Measurements from ENCODE around the gene GVQW3.
"Not testable (repeated sequence)": the region's sequence is repeated elsewhere in the genome, so short reads cannot be mapped to it uniquely, and the experiment has no call there.

The GVQW3 gene

DNA sequence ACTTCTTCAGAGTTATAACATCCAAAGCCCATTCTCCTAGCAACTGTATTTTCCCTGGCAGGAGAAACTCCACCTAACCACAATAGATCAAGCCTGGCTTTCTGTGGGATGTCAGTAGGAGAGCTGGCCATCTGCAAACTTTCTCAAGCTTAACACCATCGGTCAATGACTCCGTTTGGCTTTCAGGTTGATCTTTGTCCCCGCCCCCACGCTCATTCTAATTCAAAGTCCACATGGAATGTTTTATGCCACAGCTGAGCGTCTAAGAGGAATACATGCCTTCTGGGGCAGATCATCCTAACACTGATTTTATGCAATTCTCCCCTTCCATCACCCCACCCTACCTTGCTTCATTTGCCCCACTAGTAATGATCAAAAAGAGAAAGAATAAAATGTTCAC, 4.8 kb downstream of the GVQW3 start:
- DNase-seq (ENCODE audit: low read depth, low spot score): peak; percentile 32

DNA sequence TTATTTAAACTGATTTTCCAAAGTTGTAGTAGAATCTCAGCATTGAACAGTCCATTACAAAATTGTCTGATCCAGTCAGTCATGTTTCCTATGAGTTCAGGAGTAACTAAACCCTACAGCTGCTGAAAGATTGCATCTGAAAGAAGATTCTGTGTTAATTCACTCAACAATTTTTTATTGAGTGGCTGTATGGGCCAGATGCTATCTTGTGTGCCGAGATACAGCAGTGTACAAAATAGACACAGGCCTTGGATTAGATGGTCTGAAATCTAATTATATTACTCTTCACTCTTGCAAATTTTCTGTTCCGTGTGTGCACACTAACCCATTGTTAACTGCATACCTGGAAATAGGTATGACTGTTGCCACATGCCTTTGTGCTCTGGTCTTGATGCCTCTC, 7.3 kb downstream of the GVQW3 start:
- no peak for DNase-seq (ENCODE audit: low read depth, low spot score)

DNA sequence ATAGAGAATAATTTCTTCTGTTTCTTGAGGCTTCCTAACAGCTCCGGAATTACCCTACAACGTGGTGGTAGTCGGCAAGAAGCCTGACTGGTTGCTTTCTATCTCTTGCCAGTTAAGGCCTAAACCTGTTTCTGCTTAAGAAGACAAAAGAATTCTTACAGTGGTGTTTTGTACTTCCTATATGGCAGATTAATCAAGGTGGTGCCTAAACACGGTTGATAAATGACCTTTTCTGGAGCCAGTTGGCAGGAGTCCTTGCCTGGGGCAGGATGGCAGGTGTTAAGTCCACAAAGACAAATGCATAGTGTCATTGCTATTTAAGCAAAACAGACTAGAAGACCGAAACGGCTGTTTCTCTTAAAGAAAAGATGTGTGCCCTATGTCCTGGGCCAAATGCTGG, 9.9 kb downstream of the GVQW3 start:
- no peak for DNase-seq (ENCODE audit: low read depth, low spot score)

DNA sequence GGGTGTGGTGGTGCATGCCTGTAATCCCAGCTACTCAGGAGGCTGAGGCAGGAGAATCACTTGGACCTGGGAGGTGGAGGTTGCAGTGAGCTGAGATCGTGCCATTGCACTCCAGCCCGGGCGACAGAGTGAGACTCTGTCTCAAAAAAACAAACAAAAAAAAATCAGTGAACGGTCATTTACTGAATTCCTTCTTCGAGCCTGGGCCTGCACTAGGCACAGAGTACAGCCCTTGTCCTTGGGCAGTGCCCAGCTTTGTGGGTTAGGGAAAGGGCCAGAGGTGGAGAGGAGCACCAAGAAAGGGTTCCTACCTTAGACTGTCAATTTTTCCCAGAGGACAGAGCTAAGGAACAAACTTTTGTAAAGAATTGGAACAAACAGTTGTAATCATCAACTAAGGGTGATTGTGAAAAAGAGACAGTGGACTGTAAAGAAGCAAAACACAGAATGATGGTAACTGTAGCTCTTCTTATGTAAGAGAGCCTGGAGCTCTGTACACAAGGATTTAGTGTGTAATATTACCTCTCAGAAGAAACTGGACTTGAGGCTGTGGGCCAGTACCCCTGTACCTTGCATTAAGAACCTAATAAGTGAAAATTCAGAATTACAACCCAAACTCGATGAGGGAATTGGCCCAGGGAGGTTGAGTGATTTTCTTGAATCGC, 10.8 kb downstream of the GVQW3 start:
- DNase-seq (ENCODE audit: low read depth, low spot score): no peak

DNA sequence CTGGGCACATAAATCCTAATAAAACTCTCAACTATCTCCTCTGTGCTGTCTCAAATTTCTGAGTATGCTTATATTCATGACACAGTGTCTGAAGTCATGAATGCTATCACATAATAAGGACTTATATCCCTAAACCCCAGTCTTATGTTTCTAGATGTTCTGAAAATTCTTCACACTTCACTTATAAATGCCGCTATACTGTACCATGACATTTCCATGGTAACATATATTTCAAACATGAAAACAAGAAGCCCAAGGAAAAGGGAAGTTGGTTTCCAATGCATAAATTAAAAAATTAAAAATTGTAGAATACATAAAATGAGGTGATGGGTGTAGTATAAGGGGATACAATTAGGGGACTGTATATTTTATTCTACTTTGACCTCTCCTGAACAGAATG, 11.7 kb downstream of the GVQW3 start:
- no peak for DNase-seq (ENCODE audit: low read depth, low spot score)

DNA sequence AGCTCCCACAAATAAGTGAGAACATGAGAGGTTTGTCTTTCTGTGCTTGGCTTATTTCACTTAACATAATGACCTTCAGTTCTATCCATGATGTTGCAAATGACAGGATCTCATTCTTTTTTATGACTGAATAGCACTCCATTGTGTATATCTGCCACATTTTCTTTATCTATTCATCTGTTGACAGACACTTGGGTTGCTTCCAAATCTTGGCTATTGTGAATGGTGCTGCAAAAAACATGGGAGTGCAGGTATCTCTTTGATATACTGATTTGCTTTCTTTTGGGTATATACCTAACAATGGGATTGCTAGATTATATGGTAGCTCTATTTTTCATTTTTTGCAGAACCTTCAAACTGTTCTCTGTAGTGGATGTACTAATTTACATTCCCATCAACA, 13.3 kb downstream of the GVQW3 start:
- DNase-seq (ENCODE audit: low read depth, low spot score): no peak

- DNase-seq (ENCODE audit: low read depth, low spot score): no peak
Measured at GRCh38 chr11:76395296-76395695, 14.2 kb downstream of the GVQW3 start.

DNA sequence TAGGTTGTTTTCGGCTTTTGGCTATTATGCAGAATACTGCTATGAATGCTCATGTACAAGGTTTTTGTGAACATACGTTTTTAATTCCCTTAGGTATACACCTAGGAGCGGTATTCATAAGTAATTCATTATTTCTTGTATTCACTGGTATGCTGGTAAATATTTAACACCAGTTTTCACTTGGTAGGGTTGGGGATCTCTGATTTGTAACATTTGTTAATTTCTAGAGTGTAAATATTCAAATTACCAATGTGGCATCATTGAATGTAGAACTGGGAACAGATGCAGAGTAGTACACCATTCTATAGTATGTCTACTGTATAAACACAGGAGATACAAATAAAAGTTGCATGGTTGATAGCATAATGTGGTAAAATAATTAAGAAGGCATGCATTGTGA, 16.3 kb downstream of the GVQW3 start:
- no peak for DNase-seq (ENCODE audit: low read depth, low spot score)

DNA sequence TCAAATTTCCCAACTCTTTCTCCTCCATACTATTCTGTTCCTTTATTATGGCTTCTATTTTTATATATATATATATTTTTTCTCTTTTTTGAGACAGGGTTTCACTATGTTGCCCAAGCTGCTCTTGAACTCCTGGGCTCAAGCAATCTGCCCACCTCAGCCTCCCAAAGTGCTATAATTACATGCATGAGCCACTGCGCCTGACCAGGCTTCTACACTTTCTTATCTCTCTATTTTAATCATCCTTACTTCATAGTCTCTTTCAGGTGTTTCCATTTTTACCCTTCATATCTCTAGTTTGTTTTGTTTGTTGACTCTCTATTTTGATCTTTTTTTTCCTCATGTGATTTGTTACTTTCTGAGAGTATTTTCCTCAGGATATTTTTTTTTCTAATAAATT, 19.8 kb downstream of the GVQW3 start:
- DNase-seq (ENCODE audit: low read depth, low spot score): no peak

GRCh38 chr11:76401484-76401883, 20.4 kb downstream of the GVQW3 start:
- DNase-seq (ENCODE audit: low read depth, low spot score): not testable (repeated sequence)

GRCh38 chr11:76406359-76406758, 25.2 kb downstream of the GVQW3 start:
- no peak for DNase-seq (ENCODE audit: low read depth, low spot score)

GRCh38 chr11:76408171-76408965, 27.2 kb downstream of the GVQW3 start:
- DNase-seq (ENCODE audit: low read depth, low spot score): no peak

GRCh38 chr11:76410851-76411357, 29.8 kb downstream of the GVQW3 start:
- no peak for DNase-seq (ENCODE audit: low read depth, low spot score)

GRCh38 chr11:76415073-76415472, 34.0 kb downstream of the GVQW3 start:
- DNase-seq (ENCODE audit: low read depth, low spot score): no peak

GRCh38 chr11:76419896-76420295, 38.8 kb downstream of the GVQW3 start:
- DNase-seq (ENCODE audit: low read depth, low spot score): no peak

DNA sequence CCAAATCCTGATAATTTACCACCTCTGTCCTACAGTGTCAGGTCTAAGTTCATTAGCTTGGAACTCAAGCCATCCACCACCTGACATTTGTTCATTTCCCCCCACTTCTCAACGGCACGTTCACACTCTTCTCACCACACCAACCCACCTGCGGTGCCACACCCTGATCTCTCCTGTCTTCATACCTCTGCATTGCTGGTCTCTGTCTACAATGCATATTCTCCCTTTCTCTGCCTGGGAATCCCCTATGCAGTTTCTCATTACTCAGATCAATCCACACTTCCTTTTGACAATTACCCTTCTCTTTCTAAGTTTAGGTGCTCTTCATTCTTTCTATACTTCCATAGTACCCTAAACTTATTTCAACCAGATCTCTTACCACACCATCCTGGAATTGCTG, 43.3 kb downstream of the GVQW3 start:
- no peak for DNase-seq (ENCODE audit: low read depth, low spot score)

GRCh38 chr11:76424891-76425290, 43.8 kb downstream of the GVQW3 start:
- no peak for DNase-seq (ENCODE audit: low read depth, low spot score)

DNA sequence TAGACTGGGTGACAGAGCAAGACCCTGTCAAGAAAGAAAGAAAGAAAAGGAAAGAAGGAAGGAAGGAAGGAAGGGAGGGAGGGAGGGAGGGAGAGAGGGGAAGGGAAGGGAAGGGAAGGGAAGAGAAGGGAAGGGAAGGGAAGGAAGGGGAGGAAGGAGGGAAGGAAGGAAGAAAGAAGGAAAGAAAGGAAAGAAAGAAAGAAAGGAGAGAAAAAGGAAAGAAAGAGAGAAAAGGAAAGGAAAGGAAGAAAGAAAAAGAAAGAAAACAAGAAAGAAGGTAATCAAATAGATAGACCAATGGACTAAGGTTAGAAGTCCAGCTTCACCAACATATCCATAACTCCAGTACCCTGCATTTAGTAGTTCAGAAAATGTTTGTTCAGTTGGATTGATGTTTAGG, 45.5 kb downstream of the GVQW3 start:
- DNase-seq (ENCODE audit: low read depth, low spot score): no peak

DNA sequence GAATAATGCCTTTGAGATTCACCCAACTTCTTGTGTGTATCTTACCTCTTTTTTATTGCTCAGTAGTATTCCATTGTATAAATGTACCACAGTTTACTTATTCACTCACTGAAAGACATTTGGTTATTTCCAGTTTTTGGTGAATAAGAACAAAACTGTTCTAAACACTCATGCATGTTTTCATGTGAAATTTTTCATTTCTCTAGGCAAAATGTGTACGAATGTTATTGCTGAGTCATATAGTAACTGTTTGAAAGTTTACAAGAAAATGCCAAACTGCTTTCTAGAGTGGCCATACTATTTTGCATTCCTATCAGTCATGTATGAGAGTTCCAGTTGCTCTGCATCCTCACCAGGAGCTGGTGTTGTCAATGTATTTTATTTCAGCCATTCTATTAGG, 54.9 kb downstream of the GVQW3 start:
- no peak for DNase-seq (ENCODE audit: low read depth, low spot score)

DNA sequence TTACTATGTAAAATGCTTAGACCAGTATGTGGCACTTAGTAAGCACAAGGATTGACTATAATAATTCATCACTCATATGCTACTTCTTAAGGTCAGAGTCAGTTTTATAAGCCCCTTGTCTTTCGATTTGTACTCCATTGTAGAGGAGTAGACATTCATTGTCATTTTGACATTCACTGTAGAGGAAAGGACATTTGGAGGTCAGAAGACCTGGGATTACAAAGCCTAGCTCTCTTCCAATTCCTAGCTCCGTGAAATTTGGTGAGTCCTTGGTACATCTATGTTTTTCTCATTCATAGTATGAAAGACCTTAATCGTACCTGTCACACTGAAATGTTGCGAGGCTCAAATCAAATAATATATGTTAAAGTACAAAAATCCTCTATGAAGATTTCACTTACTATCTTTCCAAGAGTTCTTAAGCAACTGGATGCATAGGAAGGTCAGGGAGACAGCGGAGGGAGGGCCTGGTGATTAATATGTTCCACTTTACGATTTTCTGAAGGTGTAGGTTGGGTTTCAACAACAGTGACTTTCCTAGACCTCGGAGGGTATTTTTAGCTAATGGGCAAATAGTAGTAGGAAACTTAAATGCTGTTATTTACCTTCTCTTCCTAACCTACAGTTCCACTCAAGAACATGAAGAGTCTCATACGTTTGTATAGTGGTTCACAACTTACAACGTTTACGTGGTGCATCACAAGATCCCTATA, 62.3 kb downstream of the GVQW3 start:
- peak; percentile 15 for DNase-seq (ENCODE audit: low read depth, low spot score)

GRCh38 chr11:76444065-76444383, 62.9 kb downstream of the GVQW3 start:
- DNase-seq (ENCODE audit: low read depth, low spot score): no peak

DNA sequence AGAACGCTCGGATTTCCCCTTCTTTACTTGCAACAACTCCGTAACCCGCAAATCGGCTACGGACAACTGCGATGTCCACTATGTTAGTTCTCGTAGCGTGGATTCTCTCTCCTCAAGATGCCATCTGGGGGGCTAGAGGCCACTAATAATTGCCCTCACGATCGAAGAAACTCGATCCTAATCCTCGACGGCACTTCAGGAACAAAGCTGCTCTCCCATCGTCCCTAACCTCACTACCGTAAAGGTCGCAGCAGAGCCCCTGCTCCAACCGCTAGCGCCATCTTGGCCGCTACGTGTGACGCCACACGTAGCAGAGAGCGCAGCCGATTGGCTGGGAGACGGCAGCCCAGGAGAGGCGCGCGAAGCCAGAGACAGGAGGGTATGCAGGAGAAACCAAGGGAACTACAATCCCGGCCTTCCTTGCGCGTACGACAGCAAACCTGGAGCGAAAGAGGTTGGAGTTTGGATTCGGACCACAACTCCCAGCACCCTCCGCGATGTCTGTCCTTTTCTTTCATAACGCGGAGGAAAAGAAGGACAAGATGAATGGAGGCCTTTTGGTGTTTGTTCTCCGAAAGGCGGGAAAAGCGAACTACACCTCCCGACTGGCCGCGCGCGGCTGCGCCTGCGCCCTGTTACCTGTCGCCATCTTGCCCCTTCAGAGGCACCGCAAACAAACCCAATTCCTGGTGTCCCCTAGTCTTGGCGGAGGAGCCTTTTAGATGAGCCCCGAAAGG, 63.4 kb downstream of the GVQW3 start, which contains the start of gene EMSY:
Gene EMSY (plus strand): TSS at position 635 of the 737 bp plus-strand sequence. CDS start 1,921 bp downstream, outside the sequence.
- DNase-seq (ENCODE audit: low read depth, low spot score): peak; percentile 100

All from astrocyte of the hippocampus (primary cell).